ENCODE data around the gene KCNK18.
"Not testable (repeated sequence)": the region's sequence is repeated elsewhere in the genome, so short reads cannot be mapped to it uniquely, and the experiment has no call there.

Gene KCNK18

GRCh38 chr10:117221156-117221711 lies 23.9 kb downstream of the KCNK18 start:
- no peak for DNase-seq (ENCODE audit: low spot score)

DNA sequence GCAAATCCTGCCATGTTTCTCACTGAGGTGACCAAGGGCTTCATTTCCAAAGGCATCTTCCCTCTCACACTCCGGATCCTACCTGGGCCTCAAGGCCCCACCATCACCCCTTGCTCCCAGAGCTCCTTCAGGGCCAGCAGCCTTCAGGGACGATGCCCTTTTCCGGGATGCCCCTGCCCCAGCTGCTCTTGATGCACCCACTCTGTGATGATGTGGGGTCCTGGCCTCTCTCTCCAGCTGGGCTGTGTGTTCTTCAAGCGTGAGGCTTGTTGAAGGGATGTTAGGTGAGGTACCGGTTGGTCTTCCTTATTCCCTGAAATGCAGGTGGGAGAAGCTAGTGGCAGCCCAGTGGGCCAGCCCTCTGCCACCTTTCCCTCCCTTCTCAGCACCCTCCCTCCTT lies 25.3 kb downstream of the KCNK18 start:
- no peak for DNase-seq (ENCODE audit: low spot score)

GRCh38 chr10:117222976-117223692 lies 25.8 kb downstream of the KCNK18 start:
- no peak for DNase-seq (ENCODE audit: low spot score)

DNA sequence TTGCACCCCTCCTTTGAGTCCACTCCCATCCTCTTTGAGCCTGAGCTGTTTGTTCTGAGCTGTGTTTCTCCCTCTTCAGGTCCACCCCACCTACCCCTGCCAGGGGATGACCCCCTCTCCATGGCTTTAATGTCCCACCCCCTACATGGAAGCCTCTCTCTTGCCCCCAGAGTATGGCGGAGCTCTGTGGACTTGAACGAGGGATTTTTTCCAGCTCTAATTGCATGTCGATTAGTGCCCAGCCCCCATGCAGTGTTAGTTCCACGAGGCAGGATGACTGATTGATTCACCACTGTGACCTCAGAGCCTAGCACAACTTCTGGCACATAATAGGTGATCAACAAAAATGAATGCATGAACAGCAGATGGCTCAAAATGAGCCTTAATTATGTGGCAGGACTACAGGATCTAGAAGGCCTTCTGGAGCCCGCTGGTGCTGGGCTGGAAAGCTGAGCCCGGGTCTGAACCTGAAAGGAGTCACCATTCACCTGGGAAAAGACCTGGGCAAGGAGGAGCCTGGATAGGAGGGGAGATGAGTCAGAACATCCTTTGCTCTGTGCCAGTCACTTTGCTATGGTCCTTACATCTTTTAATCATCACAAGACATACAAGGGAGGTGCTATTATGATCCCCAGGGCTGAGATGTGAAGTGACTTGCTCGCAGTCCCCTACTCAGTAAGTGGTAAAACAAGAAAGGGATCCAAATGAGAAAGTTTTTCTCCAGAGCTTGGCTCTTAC lies 26.6 kb downstream of the KCNK18 start:
- no peak for DNase-seq (ENCODE audit: low spot score)

DNA sequence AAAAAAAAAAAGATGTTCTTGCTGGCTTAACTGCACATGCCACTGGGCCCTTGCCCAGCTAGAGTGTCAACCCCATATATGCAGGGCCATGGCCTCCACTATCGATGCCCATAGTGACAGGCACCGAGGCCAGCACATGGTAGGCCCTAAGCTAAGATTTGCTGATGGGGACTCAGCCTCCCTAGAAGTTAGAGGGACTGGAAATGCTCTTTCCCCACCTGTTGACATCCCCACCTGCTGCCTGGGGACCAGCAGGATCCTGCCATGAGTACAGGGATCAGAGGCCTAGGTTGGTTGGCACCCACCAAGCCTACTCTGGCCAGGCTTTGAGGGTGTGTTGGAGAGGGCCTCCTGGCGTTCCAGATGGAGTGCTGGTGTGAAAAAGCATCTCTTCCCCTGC lies 27.6 kb downstream of the KCNK18 start:
- DNase-seq (ENCODE audit: low spot score): no peak

DNA sequence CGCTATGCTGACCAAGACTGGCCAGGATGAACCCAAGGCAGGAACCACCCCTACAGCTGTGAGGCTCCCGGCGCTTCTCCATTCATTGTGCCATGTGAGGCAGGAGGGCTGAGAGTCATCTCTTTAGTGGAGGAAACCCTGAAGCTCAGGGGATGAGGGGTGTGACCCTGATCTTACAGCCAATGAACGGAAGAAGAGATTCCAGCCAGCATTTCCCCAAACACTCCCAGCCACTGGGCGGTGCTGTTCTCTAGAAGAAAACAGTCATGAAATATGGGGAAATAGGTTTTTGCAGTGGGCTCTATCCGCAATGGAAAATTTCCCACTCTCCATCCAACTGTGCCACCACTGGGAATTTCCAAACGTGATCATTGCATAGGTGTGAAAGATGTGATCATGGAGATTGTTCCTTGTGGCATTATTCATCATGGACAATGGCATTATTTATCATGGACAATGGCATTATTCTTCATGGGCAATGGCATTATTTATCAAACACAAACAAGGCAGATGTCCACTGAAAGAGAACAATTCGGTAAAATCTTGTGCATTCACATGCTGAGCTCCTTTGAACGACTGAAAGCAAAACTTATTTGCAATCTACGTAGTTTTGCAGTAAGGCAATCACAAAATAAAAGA lies 29.6 kb downstream of the KCNK18 start:
- DNase-seq (ENCODE audit: low spot score): no peak

DNA sequence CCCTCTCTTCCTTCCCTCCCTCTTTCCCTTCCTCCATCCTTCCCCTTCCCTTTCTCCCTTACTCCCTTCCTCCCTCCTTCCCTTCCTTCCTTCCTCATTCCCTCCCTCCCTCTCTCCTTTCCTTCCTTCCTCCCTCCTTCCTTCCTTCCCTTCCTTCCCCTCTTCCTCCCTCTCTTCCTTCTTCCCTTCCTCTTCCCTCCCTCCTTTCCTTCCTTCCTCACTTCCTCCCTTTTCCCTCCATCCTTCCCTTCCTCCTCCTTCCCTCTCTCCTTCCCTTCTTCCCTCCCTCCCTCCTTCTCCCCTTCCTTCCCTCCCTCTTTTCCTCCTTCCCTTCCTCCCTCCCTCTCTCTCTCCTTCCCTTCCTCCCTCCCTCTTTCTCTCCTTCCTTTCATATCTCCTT lies 30.9 kb downstream of the KCNK18 start:
- no peak for DNase-seq (ENCODE audit: low spot score)

GRCh38 chr10:117230107-117230506 lies 32.8 kb downstream of the KCNK18 start:
- not testable (repeated sequence) for DNase-seq (ENCODE audit: low spot score)

DNA sequence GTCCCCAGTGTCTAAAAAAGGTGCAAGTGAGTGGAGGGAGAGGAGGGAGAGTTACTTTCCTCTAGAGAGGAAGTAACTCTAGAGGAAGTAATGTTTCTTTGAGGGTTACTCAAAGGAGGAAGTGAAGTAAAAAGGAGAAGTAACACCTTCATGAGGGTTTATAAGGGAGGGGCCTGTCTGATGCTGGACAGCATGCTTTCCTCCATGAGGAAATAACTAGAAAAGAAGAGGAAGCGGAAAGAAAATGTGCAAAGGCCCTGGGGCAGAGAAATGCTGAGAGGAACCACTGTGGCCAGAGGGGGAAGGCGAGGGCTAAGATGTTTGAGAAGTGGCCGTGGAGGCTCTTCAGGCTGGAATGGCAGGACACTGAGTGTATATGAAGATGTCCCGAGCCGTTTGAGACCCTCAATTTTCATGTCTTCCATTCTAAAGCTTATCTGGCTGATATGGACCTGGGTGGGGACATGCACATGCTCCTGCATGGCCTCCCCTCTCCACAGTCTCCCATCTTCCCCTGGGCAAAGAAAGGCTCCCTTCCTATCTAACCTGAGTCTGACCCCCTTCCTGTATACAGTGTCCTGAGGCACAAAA lies 40.2 kb downstream of the KCNK18 start:
- DNase-seq (ENCODE audit: low spot score): no peak

DNA sequence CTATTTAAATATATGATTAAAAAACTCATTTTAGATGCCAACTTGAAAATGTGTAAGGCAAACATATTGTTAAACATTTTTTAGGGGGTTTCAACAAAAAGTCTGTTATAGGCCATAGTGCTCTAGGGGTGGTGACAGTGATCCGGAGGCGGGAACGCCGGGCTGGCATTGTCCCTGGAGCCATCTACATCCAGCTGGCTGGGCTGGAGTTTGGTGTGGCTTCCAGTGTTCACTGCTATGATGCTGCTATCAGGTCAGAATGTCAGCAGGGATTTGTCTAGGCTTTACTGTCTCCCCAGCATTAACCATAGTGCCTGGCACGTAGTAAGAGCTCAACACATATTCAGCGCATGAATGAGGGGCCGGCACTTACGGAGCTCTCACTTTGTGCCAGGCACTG lies 41.8 kb downstream of the KCNK18 start:
- DNase-seq (ENCODE audit: low spot score): no peak

- no peak for DNase-seq (ENCODE audit: low spot score)
These were observed 42.7 kb downstream of the KCNK18 start for GRCh38 chr10:117239721-117240620.

DNA sequence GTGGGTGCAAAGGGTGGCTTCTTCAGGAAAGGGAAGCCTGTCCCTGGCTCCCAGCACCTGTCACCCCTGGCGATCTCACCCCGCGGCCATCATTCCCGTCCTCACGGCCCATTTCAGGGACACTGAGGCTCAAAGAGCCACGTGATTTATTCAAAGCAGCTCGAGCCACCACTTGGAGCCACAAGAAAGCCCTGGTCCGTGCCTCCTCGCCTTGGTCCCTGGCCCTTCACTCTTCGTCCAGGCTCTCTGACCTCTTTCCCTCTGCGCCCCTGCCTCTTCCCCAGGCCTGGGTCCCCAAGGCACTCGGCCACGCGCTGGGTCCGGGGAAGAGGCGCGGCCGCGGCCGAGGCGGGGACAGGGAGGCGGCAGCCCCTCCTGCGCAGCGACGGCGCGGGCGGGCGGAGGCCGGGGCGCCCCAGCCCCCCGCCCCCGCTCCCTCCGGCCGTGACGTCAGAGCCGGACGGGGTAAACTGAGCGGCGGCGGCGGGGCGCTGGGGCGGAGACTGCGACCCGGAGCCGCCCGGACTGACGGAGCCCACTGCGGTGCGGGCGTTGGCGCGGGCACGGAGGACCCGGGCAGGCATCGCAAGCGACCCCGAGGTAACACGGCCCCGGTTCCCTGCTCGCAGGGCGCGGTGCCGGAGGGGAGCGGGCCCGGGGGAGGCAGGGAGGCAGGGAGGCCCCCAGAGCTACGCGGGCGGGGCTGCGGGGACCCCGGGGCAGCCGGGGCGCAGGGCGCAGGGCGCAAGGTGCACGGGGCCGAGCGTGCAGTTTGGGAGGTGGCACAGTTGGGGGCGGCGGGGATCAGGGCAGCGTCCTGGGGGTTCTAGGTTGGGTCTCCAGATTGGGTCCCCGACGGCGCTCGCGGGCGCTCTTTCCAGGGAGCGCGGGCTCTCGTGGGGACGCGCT lies 43.6 kb downstream of the KCNK18 start, which contains the start of gene SLC18A2:
Gene SLC18A2, plus strand, starts transcription at position 494 of the 909 bp plus-strand sequence. CDS start 580 bp downstream, outside the sequence.
- DNase-seq (ENCODE audit: low spot score): no peak

DNA sequence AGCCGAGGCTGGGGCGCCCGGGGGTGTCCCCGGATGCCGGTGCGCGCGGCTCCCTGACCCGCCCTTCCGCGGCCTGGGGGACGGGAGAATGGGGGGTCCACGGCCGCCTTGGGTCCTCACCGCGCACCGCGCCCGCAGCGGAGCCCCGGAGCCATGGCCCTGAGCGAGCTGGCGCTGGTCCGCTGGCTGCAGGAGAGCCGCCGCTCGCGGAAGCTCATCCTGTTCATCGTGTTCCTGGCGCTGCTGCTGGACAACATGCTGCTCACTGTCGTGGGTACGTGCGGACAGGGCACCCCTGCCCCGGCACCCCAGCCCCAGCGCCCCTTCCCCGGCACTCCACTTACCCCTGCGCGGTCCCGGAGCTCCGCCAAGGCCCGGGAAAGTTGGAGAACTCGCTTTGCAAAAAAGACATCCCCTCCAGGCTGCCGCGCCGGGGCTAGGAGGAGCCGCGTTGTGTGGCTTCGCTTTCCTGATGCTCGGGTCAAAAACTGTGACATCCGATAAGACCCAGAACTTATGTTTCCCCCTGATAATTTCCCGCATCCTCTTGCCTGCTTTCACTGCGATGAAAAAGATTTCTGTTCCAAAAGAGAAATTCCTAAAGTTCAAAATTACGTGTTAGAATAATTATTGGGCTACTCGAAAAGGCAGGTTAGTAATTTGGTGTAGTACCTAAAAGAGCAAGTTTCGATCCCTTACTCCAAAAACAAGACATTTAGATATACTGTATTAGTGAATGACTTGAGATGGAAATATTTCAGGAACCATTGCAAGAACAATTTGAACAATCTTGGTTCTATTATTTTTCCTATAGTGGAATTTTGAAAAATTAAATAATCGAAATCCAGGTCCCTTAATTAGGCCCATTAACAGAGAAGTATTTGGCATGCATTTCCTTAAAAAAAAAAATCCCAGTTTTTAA lies 44.5 kb downstream of the KCNK18 start:
- no peak for DNase-seq (ENCODE audit: low spot score)

DNA sequence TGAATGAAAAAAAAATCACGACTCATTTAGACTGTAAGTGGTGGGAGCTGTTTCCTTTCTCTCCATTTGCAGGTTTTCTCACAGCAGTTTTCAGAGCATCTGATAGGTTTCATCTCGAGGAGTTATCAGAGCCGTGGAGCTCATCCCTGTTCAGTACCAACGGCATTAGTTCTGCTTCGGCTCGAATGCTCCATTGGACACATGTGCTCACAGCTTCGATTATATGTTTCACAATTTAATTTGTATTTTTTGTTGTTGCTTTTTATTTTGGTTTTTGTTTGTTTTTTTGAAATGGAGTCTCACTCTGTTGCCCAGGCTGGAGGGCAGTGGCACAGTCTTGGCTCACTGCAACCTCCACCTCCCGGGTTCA lies 45.2 kb downstream of the KCNK18 start:
- no peak for DNase-seq (ENCODE audit: low spot score)

DNA sequence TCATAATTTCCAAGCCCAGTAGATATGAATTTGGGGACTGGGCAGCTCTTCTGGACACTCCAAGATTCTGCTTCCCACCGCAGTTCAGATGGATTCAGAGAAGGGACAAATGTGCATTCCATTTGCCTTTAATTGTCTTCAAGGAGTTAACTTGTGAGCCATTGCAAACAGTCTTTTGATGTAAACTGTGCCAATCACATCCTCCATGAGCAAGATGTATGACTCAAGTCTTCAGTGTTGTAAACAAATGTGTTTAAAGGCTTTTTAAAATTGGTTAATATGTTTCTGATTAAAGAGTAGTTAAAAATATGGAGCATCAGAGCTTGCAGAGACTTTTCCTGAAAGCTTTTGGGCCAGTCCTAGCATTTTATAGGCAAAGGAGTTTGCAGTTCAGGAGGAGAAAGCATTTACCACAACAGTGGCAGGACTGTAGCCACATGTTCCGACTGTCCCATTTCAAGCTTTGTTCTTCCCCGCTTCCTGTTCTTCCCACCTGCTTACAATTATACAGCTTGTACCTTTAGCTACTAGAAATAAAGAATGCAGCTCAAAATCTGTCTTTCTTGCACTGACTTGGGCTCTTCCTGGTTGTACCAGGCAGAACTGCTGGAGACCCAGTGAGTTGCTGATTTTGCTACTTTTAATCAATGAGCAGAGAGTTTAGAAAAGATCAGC lies 49.8 kb downstream of the KCNK18 start:
- no peak for DNase-seq (ENCODE audit: low spot score)

DNA sequence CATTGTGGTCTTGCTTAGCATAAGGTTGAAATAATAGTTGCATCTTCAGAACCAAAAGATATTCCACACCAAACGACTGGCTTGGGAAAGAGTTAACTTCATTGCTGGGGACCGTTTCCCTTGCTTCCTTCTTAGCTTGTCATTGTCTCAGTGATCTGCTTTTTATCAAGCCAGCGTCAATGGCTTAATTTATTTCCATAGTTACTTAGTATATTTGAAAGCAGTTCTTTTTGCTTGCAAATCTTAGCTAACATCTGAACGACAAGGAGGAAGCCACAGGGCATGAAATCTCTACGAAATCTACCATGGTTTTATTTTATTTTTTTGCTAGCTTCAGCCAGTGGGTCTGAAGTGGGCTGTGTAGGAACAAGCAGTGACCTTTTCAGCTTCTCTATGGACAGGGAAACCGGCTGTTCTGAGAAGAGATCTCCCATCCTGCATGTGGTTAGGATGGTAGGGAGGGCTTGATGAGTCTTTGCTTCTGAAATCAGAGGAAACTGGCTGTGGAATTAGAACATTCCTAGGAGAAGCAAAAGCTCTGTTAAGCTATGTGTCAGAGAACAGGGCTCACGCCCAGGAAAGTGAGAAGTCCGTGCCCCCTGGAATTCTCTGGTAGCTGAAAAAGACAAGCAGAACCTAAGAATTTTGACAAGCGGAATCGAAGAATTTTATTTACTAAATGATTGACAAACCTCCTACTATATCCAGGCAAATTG lies 51.6 kb downstream of the KCNK18 start:
- DNase-seq (ENCODE audit: low spot score): no peak

DNA sequence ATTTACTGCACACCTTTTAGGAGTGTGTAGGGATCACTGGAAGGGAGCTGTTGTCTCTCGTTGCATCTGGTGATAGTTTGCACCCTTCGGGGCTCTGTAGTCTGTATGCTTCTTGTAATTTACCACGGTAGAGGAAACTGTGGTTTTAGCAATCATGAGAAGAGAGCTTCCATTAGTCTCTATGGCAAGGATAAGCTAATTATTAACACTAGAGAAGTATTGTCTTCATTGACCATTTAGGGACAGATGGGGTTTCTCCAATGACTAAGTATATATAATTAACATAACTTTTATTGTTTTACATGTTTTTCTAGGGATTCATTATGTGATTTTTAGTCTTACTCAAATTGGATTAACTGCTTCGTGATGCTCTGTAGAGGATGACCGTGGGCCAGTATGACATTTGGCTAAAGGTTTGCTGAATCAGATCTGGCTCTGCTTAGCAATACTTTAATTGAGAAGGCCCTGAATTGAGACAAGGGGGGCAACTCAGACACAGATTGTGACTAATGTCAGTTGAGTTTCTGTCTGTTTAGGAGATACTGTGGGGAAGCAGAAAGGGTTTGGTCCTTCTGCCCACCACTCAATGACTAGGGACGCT lies 52.3 kb downstream of the KCNK18 start:
- no peak for DNase-seq (ENCODE audit: low spot score)

DNA sequence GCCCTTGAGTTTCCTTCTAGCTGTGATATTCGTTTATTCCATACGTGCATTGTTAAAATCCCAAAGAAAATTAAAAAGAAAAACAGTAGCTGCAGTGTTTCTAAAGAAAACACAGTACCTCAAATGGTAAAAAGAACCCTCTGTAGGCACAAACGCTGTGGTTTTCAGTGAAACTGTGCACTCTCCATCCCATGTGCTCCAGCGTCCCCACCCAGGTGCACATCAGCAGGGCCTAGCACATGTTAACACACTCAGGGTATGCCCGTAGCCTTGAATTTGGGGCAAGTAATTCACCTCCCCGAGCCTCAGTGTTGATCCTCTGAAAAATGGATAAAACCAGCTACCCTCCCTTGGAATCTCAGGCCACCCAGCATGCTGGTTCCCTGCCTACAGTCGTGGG lies 53.1 kb downstream of the KCNK18 start:
- no peak for DNase-seq (ENCODE audit: low spot score)

All from CD4-positive, alpha-beta T cell treated with Interleukin-6 at 100 ng/mL for 8 hours (primary cell).